ENCODE measurements around the gene SLX4. TPM values are rescaled to one million over a fixed set of nuclear protein-coding genes. Genes with fewer than 3 reads are reported as not detected.

The SLX4 gene, protein sequence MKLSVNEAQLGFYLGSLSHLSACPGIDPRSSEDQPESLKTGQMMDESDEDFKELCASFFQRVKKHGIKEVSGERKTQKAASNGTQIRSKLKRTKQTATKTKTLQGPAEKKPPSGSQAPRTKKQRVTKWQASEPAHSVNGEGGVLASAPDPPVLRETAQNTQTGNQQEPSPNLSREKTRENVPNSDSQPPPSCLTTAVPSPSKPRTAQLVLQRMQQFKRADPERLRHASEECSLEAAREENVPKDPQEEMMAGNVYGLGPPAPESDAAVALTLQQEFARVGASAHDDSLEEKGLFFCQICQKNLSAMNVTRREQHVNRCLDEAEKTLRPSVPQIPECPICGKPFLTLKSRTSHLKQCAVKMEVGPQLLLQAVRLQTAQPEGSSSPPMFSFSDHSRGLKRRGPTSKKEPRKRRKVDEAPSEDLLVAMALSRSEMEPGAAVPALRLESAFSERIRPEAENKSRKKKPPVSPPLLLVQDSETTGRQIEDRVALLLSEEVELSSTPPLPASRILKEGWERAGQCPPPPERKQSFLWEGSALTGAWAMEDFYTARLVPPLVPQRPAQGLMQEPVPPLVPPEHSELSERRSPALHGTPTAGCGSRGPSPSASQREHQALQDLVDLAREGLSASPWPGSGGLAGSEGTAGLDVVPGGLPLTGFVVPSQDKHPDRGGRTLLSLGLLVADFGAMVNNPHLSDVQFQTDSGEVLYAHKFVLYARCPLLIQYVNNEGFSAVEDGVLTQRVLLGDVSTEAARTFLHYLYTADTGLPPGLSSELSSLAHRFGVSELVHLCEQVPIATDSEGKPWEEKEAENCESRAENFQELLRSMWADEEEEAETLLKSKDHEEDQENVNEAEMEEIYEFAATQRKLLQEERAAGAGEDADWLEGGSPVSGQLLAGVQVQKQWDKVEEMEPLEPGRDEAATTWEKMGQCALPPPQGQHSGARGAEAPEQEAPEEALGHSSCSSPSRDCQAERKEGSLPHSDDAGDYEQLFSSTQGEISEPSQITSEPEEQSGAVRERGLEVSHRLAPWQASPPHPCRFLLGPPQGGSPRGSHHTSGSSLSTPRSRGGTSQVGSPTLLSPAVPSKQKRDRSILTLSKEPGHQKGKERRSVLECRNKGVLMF (N-terminal part only)
- 3.4 to 6.6 TPM (median 5.8 TPM) in 5 replicates for total RNA-seq (2022; extraction: Qiagen RNA extraction)

DNA sequence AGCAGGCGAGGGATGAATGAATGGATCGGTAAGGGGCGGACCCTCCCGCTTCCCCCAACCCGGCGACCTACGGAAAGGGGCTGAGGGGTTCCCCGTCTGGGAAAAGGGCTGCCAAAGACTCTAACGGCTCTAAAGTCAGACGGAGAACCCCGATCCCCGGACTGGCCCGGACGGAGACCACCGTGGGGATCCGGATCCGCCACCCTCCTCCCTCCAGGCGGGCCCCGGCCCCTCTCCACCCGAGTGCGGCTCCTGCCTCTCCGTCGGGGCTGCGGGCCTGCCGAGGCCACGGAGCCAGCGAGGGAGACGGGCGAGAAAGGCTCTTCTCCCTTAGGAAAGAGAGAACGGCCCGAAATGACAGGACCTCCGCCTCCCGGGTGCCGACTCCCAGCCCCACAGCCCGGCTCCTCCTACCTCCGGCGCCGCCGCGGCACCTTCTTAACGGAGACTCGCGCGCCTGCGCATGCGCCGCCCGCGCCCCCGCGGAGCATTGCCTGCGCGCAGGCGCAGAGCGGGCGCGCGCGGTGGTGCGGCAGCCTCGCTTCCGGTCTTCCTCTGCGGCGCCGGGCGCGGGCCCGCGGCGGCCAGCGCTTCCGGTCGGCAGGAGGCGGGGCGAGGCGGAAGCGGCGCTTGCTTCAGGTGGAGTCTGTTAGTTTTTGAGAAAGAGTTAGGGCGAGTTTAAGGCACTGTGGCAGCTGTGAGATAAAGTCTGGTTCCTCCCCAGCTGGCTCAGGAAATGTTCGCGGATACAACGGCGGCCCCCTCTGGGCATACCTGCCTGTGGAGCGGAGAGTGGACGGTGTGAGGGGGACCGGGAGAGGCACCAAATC, at the start of gene SLX4:
Gene SLX4, minus strand, starts transcription at position 461 of the 830 bp plus-strand sequence. CDS start 2,642 bp downstream, outside the sequence.

GRCh38 chr16:3654249-3654991, 43.0 kb upstream of the SLX4 start, which contains the start of gene DNASE1:
Gene DNASE1 (plus strand): TSS chr16:3654691. CDS start chr16:3655374, 683 bp downstream.

DNA sequence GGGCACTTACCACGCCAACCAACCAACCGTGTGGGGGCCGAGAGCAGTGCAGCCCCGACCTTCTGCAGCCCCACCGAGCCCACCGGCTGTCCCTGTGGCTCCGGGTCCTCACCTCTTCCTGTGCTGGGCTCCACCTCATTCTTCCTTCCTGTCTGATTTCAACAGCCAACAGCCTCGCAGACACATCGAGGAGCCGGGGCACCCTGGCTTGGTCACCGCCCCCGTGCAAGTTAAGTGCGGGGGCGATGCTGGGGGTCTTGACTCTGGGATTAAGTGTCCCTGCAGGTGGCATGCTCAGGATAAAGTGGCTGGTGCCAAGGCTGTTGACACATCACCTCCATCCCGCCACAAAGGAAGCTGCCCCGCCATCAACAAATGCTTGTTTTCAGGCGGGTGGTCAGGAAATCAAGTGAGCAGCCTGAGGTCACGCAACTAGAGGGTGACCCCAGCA, 34.1 kb downstream of the SLX4 start, which contains the start of gene NLRC3:
Gene NLRC3, minus strand, starts transcription at position 102 of the 451 bp plus-strand sequence. CDS start 12,367 bp downstream, outside the sequence.

Other genes starting within 250 kb of the SLX4 start
- 11.5 to 16.5 TPM (median 15.6 TPM) in 5 replicates for gene ZSCAN32, start 210.6 kb downstream of the SLX4 start, total RNA-seq (2022; extraction: Qiagen RNA extraction)
- gene ZNF174, start 210.4 kb downstream of the SLX4 start, total RNA-seq (2022; extraction: Qiagen RNA extraction): 11.8 to 13.7 TPM (median 13.3 TPM) in 5 replicates
- gene ZNF597, start 168.1 kb downstream of the SLX4 start, total RNA-seq (2022; extraction: Qiagen RNA extraction): 0.90 to 1.4 TPM (median 1.1 TPM) in 5 replicates
- 40.2 to 59.7 TPM (median 55.5 TPM) in 5 replicates for gene NAA60, start 167.9 kb downstream of the SLX4 start, total RNA-seq (2022; extraction: Qiagen RNA extraction)
- not detected in 5 replicates for gene C16orf90, start 116.1 kb downstream of the SLX4 start, total RNA-seq (2022; extraction: Qiagen RNA extraction)
- gene CLUAP1, start 110.6 kb downstream of the SLX4 start, total RNA-seq (2022; extraction: Qiagen RNA extraction): 19.0 to 24.2 TPM (median 20.4 TPM) in 5 replicates
- 0.01 to 0.05 TPM (median 0.02 TPM) in 4 of 5 replicates, not detected in the other for gene NLRC3, start 34.2 kb downstream of the SLX4 start, total RNA-seq (2022; extraction: Qiagen RNA extraction)
- gene DNASE1, start 43.1 kb upstream of the SLX4 start, total RNA-seq (2022; extraction: Qiagen RNA extraction): 1.6 to 4.2 TPM (median 3.9 TPM) in 5 replicates
- gene TRAP1, start 105.9 kb upstream of the SLX4 start, total RNA-seq (2022; extraction: Qiagen RNA extraction): 104 to 143 TPM (median 140 TPM) in 5 replicates